Transverse colon (tissue), 4 donors: ENCODE results near the gene PPAN.

Source experiments
- EP300 ChIP-seq: sonication (generic); formaldehyde crosslinking; IDR thresholded peaks from one replicate; pipeline ENCODE4 v1.6.1; 2017; ENCODE audit warnings: antibody characterized with exemption, low read depth
- POLR2A ChIP-seq: fragments of 450-650 bp; IDR thresholded peaks from one replicate; pipeline ENCODE4 v1.6.1; 2016; ENCODE audit warnings: antibody characterized with exemption, mild to moderate bottlenecking, moderate library complexity
- POLR2AphosphoS5 ChIP-seq, 3 donors: sonication (generic); formaldehyde crosslinking; IDR thresholded peaks; one replicate each; pipeline ENCODE4 v1.6.1; 2016; ENCODE audit warnings: antibody characterized with exemption in 3 of 3
- TF ChIP-seq, protein P1 (sequence below), 5 experiments: fragments of 200-600 bp in 3 of 5; fragments of 450-650 bp in 2 of 5; sonication (generic) in 3 of 5; IDR thresholded peaks; 1 replicate in 2 of 5; 2 replicates in 3 of 5; pipeline ENCODE4 v1.5.1; 2016 to 2017; ENCODE audit warnings: antibody characterized with exemption in 5 of 5, inconsistent platforms in 3 of 5, mild to moderate bottlenecking in 2 of 5, moderate library complexity in 1 of 5

DNA sequence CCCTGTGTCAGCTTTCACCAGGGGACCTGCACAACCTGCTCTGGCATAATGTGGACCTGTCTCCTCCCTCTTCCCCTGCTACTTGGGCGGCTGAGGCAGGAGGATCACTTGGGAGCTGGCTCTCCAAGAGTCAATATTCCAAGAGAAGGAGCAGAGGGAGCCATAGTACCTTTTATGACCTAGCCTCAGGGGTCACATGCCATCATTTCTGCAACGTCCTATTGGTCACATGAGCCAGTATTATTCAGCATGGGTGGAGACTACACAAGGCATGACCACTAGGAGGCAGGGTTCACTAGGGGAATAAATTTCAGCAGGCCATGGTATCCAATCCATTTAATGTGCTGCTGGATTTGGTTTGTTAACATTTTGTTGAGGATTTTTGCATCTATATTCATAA lies 32.0 kb upstream of the PPAN start:
- TF ChIP-seq, protein P1, sequence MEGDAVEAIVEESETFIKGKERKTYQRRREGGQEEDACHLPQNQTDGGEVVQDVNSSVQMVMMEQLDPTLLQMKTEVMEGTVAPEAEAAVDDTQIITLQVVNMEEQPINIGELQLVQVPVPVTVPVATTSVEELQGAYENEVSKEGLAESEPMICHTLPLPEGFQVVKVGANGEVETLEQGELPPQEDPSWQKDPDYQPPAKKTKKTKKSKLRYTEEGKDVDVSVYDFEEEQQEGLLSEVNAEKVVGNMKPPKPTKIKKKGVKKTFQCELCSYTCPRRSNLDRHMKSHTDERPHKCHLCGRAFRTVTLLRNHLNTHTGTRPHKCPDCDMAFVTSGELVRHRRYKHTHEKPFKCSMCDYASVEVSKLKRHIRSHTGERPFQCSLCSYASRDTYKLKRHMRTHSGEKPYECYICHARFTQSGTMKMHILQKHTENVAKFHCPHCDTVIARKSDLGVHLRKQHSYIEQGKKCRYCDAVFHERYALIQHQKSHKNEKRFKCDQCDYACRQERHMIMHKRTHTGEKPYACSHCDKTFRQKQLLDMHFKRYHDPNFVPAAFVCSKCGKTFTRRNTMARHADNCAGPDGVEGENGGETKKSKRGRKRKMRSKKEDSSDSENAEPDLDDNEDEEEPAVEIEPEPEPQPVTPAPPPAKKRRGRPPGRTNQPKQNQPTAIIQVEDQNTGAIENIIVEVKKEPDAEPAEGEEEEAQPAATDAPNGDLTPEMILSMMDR (IDR thresholded peaks at IDR 0.05) = peak in 2 of 5 experiments; percentile 18 to 33
- TF ChIP-seq POLR2A (no peak), POLR2AphosphoS5 (IDR thresholded peaks at IDR 0.05) (no peak), EP300 (no peak)
